B cell (primary cell): Measurements from ENCODE around the gene ZNF681.

Experiments
- CTCF ChIP-seq: fragments of 200-600 bp; IDR thresholded peaks from one replicate; pipeline ENCODE4 v1.8.0; 2022; ENCODE audit warnings: antibody characterized with exemption, mild to moderate bottlenecking
- EZH2 ChIP-seq: IDR thresholded peaks from 2 replicates; pipeline ENCODE4 v1.6.1; 2012; ENCODE audit warnings: borderline replicate concordance, low read depth, mild to moderate bottlenecking, moderate library complexity, low read length; ENCODE audit not compliant: insufficient read depth, poor library complexity, severe bottlenecking

- TF ChIP-seq CTCF (no peak), EZH2 (no peak)
Observed at GRCh38 chr19:23709347-23709746, 49.3 kb downstream of the ZNF681 start.
